Esophagus muscularis mucosa (tissue), 4 donors: Measurements from ENCODE around the gene SATB1.

Experiments
- CTCF ChIP-seq, 3 experiments: fragments of 200-600 bp in 2 of 3; fragments of 450-650 bp in 1 of 3; sonication (generic) in 2 of 3; IDR thresholded peaks; one replicate each; pipeline ENCODE4 v1.5.1; 2017 to 2019; ENCODE audit warnings: antibody characterized with exemption in 3 of 3, mild to moderate bottlenecking in 2 of 3, moderate library complexity in 1 of 3
- EP300 ChIP-seq: sonication (generic); formaldehyde crosslinking; IDR thresholded peaks from one replicate; pipeline ENCODE4 v1.6.1; 2017; ENCODE audit warnings: antibody characterized with exemption
- POLR2A ChIP-seq: fragments of 450-650 bp; IDR thresholded peaks from one replicate; pipeline ENCODE4 v1.6.1; 2017; ENCODE audit warnings: antibody characterized with exemption, moderate library complexity, mild to moderate bottlenecking, low read depth
- POLR2AphosphoS5 ChIP-seq, 2 donors: sonication (generic); formaldehyde crosslinking; IDR thresholded peaks; one replicate each; pipeline ENCODE4 v1.6.1; 2017; ENCODE audit warnings: antibody characterized with exemption in 2 of 2

GRCh38 chr3:18334837-18335601, 90.1 kb downstream of the SATB1 start:
- TF ChIP-seq CTCF (IDR thresholded peaks at IDR 0.05) (no peak), POLR2A (no peak), EP300 (no peak), POLR2AphosphoS5 (IDR thresholded peaks at IDR 0.05) (no peak)
